Activated CD4-positive, alpha-beta T cell treated with anti-CD3 and anti-CD28 coated beads for 36 hours (primary cell): ENCODE results near the gene TAP2. TPM values are rescaled to one million over a fixed set of nuclear protein-coding genes. Genes with fewer than 3 reads are reported as not detected.
A peak's percentile ranks its signal among the peaks of the same experiment; 100 is the strongest.

Experiments
- ATAC-seq: fragments of 200-7000 bp; cut with Tn5 transposase; one replicate; pipeline ENCODE4 v1.10.0; 2021; ENCODE audit warnings: mild to moderate bottlenecking, moderate library complexity
- CTCF ChIA-PET: fragments of 350-600 bp; sonication (Branson Sonifier 250); formaldehyde crosslinking; loops from one replicate; lab custom pipeline; 2021; ENCODE audit warnings: antibody characterized with exemption; lab: Charles Lee
- POLR2A ChIA-PET: fragments of 350-600 bp; sonication (Branson Sonifier 250); formaldehyde crosslinking; loops from one replicate; lab custom pipeline; 2021; ENCODE audit warnings: antibody characterized with exemption, inconsistent platforms; lab: Charles Lee
- DNase-seq: peaks from one replicate; pipeline ENCODE4 v3.0.0-alpha.2; 2020
- H3K27ac Mint-ChIP-seq: one replicate; pipeline ENCODE4 v1.8.0; 2021; ENCODE audit warnings: mixed read lengths
- H3K27me3 Mint-ChIP-seq: one replicate; pipeline ENCODE4 v1.8.0; 2021; ENCODE audit warnings: mixed read lengths
- H3K36me3 Mint-ChIP-seq: one replicate; pipeline ENCODE4 v1.8.0; 2021; ENCODE audit warnings: low read depth, mixed read lengths
- H3K4me1 Mint-ChIP-seq: one replicate; pipeline ENCODE4 v1.8.0; 2021; ENCODE audit warnings: mixed read lengths
- H3K4me3 Mint-ChIP-seq: one replicate; pipeline ENCODE4 v1.8.0; 2021; ENCODE audit warnings: mild to moderate bottlenecking, moderate library complexity, mixed read lengths
- H3K9me3 Mint-ChIP-seq: one replicate; pipeline ENCODE4 v1.8.0; 2021; ENCODE audit warnings: low read depth, mixed read lengths
- intact Hi-C, 2 experiments: fragments of 100-400 bp; cut with DNase I in 1 of 2; cut with micrococcal nuclease in 1 of 2; formaldehyde crosslinking; loops; one replicate each; pipeline versions ENCODE4 v1.14.2 to v1.15.1; 2022 to 2024; cut with DNase I, micrococcal nuclease
- total RNA-seq, 2 experiments: library from RNA; stranded (reverse); gene quantifications; one replicate each; pipeline ENCODE4 v1.2.3, GENCODE V29; 2021

Gene TAP2
- total RNA-seq, 2 experiments from 2014 or later: 96.4 to 150 TPM

- ChIA-PET CTCF (interaction anchor here (0.6 to 10.0 kb wide), 70 partner anchors 9 to 780 kb away, joined by 3 to 253 read pairs (median 4); partner anchors contain the start of genes BRD2, HLA-DMA, HLA-DOB and HLA-DPA1), POLR2A (interaction anchor here (0.7 to 2.2 kb wide), 7 partner anchors 14 to 104 kb away, joined by 3 to 25 read pairs (median 4); partner anchors contain the start of genes PSMB9, TAP1 and TAP2)
- intact Hi-C loops: loop anchor here (1.0 to 5.0 kb wide), 7 partner anchors 14 to 456 kb away; partner anchors contain the start of genes PSMB9 (in 1 of the 2) and TAP2 (in 1 of the 2)
- Mint-ChIP-seq H3K27ac (no peak overlapping the region), H3K9me3 (no peaks in the 10 kb centered on the region), H3K36me3 (peaks cover 6% of the 10 kb centered on the region), H3K4me1 (peaks cover 35% of the 10 kb centered on the region), H3K27me3 (peaks cover 8% of the 10 kb centered on the region), H3K4me3 (no peak overlapping the region)
- peak; percentile 92 for DNase-seq
- peak; percentile 73 for ATAC-seq
Measured at GRCh38 chr6:32868257-32868788, 29.8 kb upstream of the TAP2 start.

- peaks cover 8% of the 10 kb centered on the region for H3K36me3 Mint-ChIP-seq
- peak overlapping the region; percentile 74 for H3K27ac Mint-ChIP-seq
- DNase-seq: no peak
- intact Hi-C loops: loop anchor here (1.0 to 5.0 kb wide), 7 partner anchors 13 to 455 kb away; partner anchors contain the start of genes PSMB9 (in 2 of the 2) and TAP2 (in 2 of the 2)
- H3K4me3 Mint-ChIP-seq: no peak overlapping the region
- peaks cover 35% of the 10 kb centered on the region for H3K4me1 Mint-ChIP-seq
- ATAC-seq: peak; percentile 37
- POLR2A ChIA-PET: interaction anchor here (0.7 to 2.2 kb wide), 6 partner anchors 14 to 104 kb away, joined by 3 to 25 read pairs (median 6); partner anchors contain the start of genes PSMB9, TAP1 and TAP2
- H3K9me3 Mint-ChIP-seq: no peaks in the 10 kb centered on the region
- peaks cover 6% of the 10 kb centered on the region for H3K27me3 Mint-ChIP-seq
- CTCF ChIA-PET: interaction anchor here (0.7 to 10.0 kb wide), 66 partner anchors 10 to 463 kb away, joined by 3 to 253 read pairs (median 5); partner anchors contain the start of genes BRD2, HLA-DMA, HLA-DOB and HLA-DQB2
Measured at GRCh38 chr6:32867554-32868256, 29.2 kb upstream of the TAP2 start.

GRCh38 chr6:32867022-32867477 lies 28.5 kb upstream of the TAP2 start:
- H3K27ac Mint-ChIP-seq: peak overlapping the region; percentile 74
- no peak overlapping the region for H3K4me3 Mint-ChIP-seq
- CTCF ChIA-PET: interaction anchor here (0.7 to 10.0 kb wide), 28 partner anchors 11 to 612 kb away, joined by 3 to 253 read pairs (median 9); partner anchors contain the start of genes BRD2, PSMB9, TAP1 and TAP2
- no peaks in the 10 kb centered on the region for H3K9me3 Mint-ChIP-seq
- peaks cover 3% of the 10 kb centered on the region for H3K27me3 Mint-ChIP-seq
- POLR2A ChIA-PET: interaction anchor here (1.8 to 2.2 kb wide), 2 partner anchors 13 to 29 kb away, joined by 10 to 25 read pairs; partner anchors contain the start of genes PSMB9, TAP1 and TAP2
- intact Hi-C loops: loop anchor here in 1 of 2 experiments (1.0 to 5.0 kb wide), 3 partner anchors 13 to 455 kb away; partner anchors contain the start of genes PSMB9 and TAP2
- H3K36me3 Mint-ChIP-seq: peaks cover 8% of the 10 kb centered on the region
- ATAC-seq: peak; percentile 40
- peaks cover 35% of the 10 kb centered on the region for H3K4me1 Mint-ChIP-seq
- no peak for DNase-seq

GRCh38 chr6:32865724-32866443 lies 27.3 kb upstream of the TAP2 start:
- POLR2A ChIA-PET: no interaction called here
- CTCF ChIA-PET: interaction anchor here (0.6 to 10.0 kb wide), 5 partner anchors 9 to 135 kb away, joined by 3 to 253 read pairs (median 7); partner anchors contain the start of genes PSMB9, TAP1 and TAP2
- DNase-seq: no peak
- Mint-ChIP-seq H3K4me1 (peaks cover 39% of the 10 kb centered on the region), H3K27ac (peak overlapping the region; percentile 55), H3K27me3 (peaks cover 3% of the 10 kb centered on the region), H3K4me3 (no peak overlapping the region), H3K36me3 (peaks cover 17% of the 10 kb centered on the region), H3K9me3 (no peaks in the 10 kb centered on the region)
- no peak for ATAC-seq
- intact Hi-C loops: loop anchor here (1.0 to 5.0 kb wide), 2 partner anchors 9 to 454 kb away; no protein-coding TSS in a partner anchor

- ATAC-seq (no peak), DNase-seq (no peak)
- Mint-ChIP-seq H3K4me3 (no peak overlapping the region), H3K27ac (no peak overlapping the region), H3K36me3 (peaks cover 43% of the 10 kb centered on the region), H3K27me3 (no peaks in the 10 kb centered on the region), H3K4me1 (peaks cover 58% of the 10 kb centered on the region), H3K9me3 (no peaks in the 10 kb centered on the region)
- POLR2A ChIA-PET: no interaction called here
- CTCF ChIA-PET: interaction anchor here (1.2 to 10.0 kb wide), 2 partner anchors 23 to 88 kb away, joined by 5 to 253 read pairs; partner anchors contain the start of gene TAP2
- intact Hi-C loops: no loop called here
Measured at GRCh38 chr6:32862725-32863124, 24.2 kb upstream of the TAP2 start.

- no peaks in the 10 kb centered on the region for H3K9me3 Mint-ChIP-seq
- ChIA-PET POLR2A (no interaction called here), CTCF (interaction anchor here (0.7 to 8.0 kb wide), 2 partner anchors 18 to 73 kb away, joined by 3 to 240 read pairs; partner anchors contain the start of genes PSMB8 and TAP2)
- H3K4me3 Mint-ChIP-seq: no peak overlapping the region
- H3K36me3 Mint-ChIP-seq: peaks cover 63% of the 10 kb centered on the region
- intact Hi-C loops: no loop called here
- peak overlapping the region; percentile 82 for H3K27ac Mint-ChIP-seq
- ATAC-seq (no peak), DNase-seq (no peak)
- H3K27me3 Mint-ChIP-seq: no peaks in the 10 kb centered on the region
- H3K4me1 Mint-ChIP-seq: peaks cover 57% of the 10 kb centered on the region
Measured at GRCh38 chr6:32860674-32861073, 22.1 kb upstream of the TAP2 start.

GRCh38 chr6:32858194-32858593 lies 19.7 kb upstream of the TAP2 start:
- peaks cover 55% of the 10 kb centered on the region for H3K4me1 Mint-ChIP-seq
- DNase-seq (no peak), ATAC-seq (no peak)
- H3K4me3 Mint-ChIP-seq: no peak overlapping the region
- no peaks in the 10 kb centered on the region for H3K27me3 Mint-ChIP-seq
- ChIA-PET POLR2A (interaction anchor here (1.1 to 1.8 kb wide), 3 partner anchors 19 to 116 kb away, joined by 3 to 11 read pairs (median 3); partner anchors contain the start of gene TAP2), CTCF (interaction anchor here (0.7 to 8.0 kb wide), 7 partner anchors 9 to 254 kb away, joined by 3 to 240 read pairs (median 3); partner anchors contain the start of genes HLA-DMA, PSMB8 and TAP2)
- peak overlapping the region; percentile 83 for H3K27ac Mint-ChIP-seq
- no peaks in the 10 kb centered on the region for H3K9me3 Mint-ChIP-seq
- H3K36me3 Mint-ChIP-seq: peaks cover 74% of the 10 kb centered on the region
- intact Hi-C loops: no loop called here

GRCh38 chr6:32857156-32857891 lies 18.8 kb upstream of the TAP2 start:
- peak overlapping the region; percentile 6 for H3K4me3 Mint-ChIP-seq
- peaks cover 80% of the 10 kb centered on the region for H3K36me3 Mint-ChIP-seq
- H3K27ac Mint-ChIP-seq: peak overlapping the region; percentile 74
- DNase-seq: no peak
- peaks cover 55% of the 10 kb centered on the region for H3K4me1 Mint-ChIP-seq
- ChIA-PET POLR2A (interaction anchor here (1.1 to 1.8 kb wide), 3 partner anchors 19 to 117 kb away, joined by 3 to 11 read pairs (median 3); partner anchors contain the start of gene TAP2), CTCF (interaction anchor here (0.6 to 8.0 kb wide), 14 partner anchors 8 to 1818 kb away, joined by 3 to 240 read pairs (median 3); partner anchors contain the start of genes HLA-DMA, PSMB8 and TAP2)
- intact Hi-C loops: loop anchor here in 1 of 2 experiments (1.0 kb wide), 1 partner anchor 8 kb away; no protein-coding TSS in a partner anchor
- no peak for ATAC-seq
- no peaks in the 10 kb centered on the region for H3K9me3 Mint-ChIP-seq
- H3K27me3 Mint-ChIP-seq: no peaks in the 10 kb centered on the region

- H3K4me1 Mint-ChIP-seq: peaks cover 59% of the 10 kb centered on the region
- H3K27me3 Mint-ChIP-seq: no peaks in the 10 kb centered on the region
- H3K27ac Mint-ChIP-seq: peak overlapping the region; percentile 99
- H3K4me3 Mint-ChIP-seq: peak overlapping the region; percentile 100
- no peak for DNase-seq
- no peaks in the 10 kb centered on the region for H3K9me3 Mint-ChIP-seq
- no peak for ATAC-seq
- peaks cover 85% of the 10 kb centered on the region for H3K36me3 Mint-ChIP-seq
- intact Hi-C loops: loop anchor here (2.0 kb wide), 2 partner anchors 115 to 1235 kb away; partner anchors contain the start of gene PRRC2A (in 1 of the 2)
- POLR2A ChIA-PET: interaction anchor here (0.5 to 4.2 kb wide), 5 partner anchors 11 to 434 kb away, joined by 3 to 65 read pairs (median 57); partner anchors contain the start of genes PFDN6, PSMB8, TAP2 and WDR46
- CTCF ChIA-PET: interaction anchor here (0.5 to 8.0 kb wide), 14 partner anchors 9 to 370 kb away, joined by 3 to 240 read pairs (median 4); partner anchors contain the start of genes PSMB8 and TAP2
Measured at GRCh38 chr6:32855467-32856174, 17.1 kb upstream of the TAP2 start.
